Posterior vena cava (tissue), 2 donors: Measurements from ENCODE around the gene CD58. TPM values are rescaled to one million over a fixed set of nuclear protein-coding genes. Genes with fewer than 3 reads are reported as not detected.
"Not testable (repeated sequence)": the region's sequence is repeated elsewhere in the genome, so short reads cannot be mapped to it uniquely, and the experiment has no call there.

Experiments
- DNase-seq: peaks from one replicate; pipeline ENCODE4 v3.0.0-alpha.2; 2020; ENCODE audit warnings: low spot score
- intact Hi-C, 2 donors: fragments of 100-400 bp; cut with DNase I; formaldehyde crosslinking; loops; one replicate each; pipeline versions ENCODE4 v1.14.1 to v1.14.2; 2022 to 2023
- total RNA-seq, 2 donors: library from RNA; stranded (reverse); fragmentation: NEBNext Ultra II Directional; extraction: Animal tissue kit (Norgen Biotek cat#: 25700); gene quantifications; one replicate each; pipeline ENCODE4 v1.2.1, GENCODE V29; 2021
- donor health status: DM: yes; HTN: yes; CAD: no.
- donor health status: DM: yes; HTN: yes; CAD: no.

The CD58 gene
- total RNA-seq, 2 donors from 2014 or later: 28.3 to 31.6 TPM

DNA sequence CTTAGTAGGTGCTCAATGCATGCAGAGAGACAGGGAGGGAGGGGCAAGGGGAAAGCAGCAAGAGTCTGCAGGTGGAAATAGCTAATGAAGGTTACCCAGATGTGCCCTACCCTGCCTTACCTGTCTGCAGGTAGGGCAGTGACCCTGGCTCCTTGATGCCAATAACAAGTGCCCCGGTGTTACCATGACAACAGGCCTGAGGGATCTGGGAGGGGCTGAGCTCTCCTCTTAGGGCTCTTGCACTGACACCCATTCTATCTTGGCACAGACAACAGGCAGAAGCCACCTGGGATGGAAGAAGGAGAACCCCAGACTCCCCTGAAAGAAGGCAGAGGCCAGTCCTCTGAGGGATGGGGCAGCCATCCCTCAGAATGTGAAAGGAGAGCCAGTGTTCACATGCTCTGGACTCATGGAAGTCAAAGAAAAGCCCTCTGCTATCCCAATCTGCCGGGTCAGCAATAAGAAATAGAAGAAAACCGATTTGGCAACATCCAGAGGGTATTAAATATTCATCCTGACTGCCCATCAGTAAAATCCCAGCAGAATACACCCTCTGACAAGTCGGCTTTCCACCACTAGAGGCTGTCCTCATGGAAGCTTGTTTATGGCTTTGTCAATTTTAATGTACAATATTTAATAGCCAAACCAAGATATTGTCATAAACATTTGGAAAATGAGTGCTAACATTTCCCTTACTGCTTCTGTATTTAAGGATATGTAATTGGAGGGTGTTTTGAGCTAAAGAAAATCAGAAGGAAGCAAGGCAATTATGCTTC is 24.4 kb upstream of the CD58 start:
- intact Hi-C loops, DNase-seq: not testable (repeated sequence)

DNA sequence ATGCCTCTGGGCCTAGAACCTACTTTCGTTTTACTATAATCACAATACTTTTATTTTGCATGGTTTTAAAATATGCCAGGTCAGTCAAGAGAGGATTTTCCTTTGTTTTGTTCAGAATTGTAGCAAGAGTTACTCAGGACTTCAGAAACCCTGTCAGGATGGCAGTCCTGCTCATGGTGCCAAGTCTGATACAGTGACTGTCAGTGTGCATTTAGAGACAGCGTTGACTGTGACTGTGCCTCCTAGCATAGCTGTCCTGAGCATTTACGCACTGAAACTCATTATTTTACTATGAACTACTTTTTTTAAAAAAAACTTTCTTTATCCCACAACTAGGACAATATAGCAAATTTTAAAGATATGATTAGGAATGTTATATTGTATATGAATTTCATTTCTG is 23.2 kb upstream of the CD58 start:
- intact Hi-C loops, DNase-seq: not testable (repeated sequence)

DNA sequence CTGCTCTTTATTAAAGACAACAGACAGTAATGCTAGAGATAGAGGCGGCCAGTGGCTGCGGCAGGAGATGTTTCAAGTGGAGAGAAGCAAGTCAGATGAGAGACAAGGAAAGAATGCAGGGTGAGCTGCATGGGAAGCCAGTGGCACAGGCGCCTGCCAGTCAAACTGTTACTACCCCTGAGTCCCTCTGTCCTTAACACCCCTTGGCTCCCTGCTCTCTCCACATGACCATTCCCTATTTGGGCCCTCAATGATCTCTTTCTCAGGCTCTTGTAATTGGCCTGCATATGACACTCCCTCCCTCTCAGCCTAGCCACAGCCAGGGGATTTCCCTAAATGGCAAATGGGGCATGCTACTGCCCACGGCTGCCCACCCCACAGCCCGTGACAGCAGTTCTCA is 22.6 kb upstream of the CD58 start:
- intact Hi-C loops, DNase-seq: not testable (repeated sequence)

DNA sequence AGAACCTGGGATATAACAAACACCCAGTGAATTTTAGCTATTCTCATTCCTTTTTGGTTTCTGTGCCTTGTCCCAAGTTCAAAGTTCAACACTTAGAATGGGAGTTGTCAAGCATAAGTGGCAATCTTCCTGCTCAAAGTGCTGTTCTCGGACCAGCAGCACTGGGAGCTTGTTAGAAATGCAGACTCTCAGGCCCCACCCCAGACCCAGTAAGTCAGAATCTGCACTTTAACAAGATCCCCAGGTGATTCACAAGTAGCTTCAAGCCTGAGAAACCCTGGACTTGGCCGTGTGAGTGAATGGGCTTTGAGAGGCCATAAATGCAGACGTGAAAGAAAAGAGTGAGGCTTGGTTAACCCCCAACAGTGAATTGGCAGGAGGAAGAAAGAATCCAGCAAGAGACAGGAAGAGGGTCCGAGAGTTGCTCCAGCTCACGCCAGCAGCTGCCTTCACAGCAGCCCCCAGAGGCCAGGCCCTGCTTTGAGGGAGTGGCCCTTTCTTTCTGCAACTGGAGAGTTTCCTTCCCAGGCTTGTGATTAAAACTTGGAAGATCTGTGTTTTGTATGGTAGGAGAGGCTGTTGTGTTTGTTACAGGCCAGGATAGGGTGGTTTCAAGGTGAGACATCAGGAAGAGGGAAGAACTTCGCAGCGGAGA is 21.3 kb upstream of the CD58 start:
- intact Hi-C loops, DNase-seq: not testable (repeated sequence)

DNA sequence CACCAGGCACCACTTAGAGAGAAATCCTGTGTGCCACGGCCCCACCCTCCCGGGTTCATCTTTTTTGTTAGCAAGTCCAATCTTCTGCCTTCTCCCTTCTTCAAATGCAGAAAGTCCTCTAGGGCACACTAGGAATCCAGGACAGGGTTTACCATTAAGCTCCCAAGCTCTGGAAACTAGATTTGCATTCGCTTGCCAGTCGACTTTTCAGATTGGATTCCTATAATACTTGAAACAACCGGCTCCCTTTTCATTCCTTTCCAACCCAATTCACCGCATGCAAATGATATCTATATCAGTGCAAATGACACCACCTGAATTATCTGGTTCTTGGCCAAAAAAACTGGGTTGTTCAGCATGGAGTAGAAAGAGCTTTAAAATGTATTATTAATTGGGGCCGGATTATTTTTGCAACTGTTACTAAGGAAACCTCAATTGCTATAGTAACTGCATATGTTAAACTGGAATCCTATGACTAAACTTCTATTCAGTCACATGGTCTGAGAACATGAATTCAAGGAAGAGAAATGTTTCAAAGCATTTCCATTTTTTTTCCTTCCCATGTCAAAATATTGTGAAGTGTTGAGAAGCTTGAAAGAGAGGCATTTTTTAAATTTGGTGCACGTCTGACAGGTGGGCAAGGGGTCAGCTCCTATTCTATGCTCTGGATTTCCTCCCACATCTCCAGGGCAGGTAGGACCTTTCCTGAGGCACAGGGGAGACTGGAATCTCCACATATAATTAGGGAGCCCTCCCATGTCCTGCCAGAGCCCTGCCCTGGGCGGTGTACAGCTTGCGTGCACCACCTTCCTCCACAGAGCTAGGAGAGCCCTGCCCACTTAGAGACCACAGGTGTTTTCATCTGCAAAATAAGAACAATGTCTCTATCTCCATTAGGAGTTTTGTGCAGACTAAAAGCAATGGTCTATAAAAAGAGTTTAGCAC is 20.5 kb upstream of the CD58 start:
- DNase-seq, intact Hi-C loops: not testable (repeated sequence)

DNA sequence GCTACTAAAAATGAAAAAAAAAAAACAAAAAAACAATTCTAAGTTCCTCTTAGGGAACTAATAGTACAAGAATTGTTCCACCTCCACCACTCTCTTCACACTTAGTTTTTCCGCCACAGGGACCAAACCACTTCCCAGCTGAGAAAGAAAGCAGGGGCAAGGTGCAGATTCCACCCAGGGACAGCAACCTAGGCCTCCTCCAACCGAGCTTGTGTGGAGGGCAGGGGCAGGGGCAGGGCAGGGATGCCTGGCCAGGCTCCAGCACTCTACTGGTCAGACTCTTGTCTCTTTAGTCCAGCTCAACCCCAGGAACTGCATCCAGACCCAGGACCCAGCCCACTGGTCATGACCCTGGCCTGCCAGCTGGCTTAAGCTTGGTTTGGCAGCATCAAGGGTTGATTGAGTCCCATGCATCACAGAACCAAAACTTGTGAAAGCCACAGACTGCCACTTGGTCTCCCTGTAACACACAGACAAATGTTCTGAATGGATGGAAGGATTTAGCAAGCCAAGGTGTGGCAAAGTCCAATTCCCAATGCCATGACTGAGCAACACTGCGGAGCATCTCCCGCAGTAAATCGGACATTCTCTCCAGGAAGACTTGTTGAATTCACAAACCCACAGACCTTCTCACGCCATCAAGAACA is 19.7 kb upstream of the CD58 start:
- DNase-seq, intact Hi-C loops: not testable (repeated sequence)

DNA sequence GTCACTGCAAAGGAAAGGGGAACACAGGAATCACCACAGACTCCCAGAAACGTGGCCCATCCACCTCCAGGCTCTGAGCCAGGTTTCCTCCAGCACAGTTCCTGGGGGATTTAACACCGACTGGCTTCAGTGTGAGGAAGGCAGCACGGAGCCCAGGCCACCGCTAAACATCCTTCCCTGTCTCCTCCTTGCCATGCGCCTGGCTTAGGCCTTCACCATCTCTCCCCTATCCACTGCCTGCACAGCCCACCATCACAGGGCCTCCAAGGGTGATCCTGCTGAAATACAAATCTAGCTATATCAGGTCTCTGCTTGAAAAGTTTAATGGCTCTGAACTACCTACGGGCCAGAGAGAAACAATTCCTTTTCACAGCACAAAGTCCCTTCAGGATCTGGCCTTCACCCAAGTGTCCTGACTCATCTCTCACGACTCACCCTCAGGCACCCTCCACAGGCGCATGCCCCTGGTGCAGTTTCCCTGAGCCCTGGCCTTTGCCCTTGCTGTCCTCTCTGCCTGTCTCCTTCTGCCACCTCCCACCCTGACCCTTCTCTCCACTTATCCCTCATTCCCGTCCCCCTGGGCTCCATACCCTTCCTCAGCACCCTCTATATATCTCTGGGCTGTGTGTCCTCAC is 18.4 kb upstream of the CD58 start:
- intact Hi-C loops, DNase-seq: not testable (repeated sequence)

DNA sequence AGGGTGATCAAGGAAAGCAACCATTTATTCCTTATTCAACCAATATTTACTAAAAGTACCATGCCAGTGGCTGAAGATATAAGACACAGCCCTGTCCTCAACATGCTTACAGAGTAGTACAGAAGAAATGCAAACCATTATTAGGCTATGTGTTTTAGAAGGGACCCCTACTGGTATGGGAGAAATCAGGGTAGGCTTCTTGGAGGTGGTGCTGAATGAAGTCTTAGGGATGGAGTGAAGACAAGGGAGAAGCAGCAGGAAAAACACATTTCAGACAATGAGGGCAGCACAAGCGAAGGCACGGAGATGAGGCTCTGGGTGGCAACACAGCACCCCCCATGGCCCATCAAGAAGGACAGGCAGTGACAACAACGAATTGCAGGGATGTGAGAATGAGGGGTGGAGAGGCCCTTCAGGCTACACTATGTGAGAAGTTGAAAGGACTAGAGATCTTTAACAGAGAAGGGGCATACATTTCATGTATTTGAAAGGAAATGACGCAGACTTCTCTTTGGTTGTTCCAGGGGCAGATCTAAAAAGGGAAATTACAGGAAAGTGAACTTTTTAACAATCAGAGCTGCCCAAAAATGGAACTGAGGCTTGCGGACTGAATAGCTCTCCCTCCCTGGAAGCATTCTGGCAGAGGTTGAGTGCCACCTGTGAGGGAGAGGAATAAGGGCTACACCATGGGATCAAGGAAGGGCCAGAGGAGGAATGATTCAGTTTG is 16.8 kb upstream of the CD58 start:
- intact Hi-C loops: no loop called here
- no peak for DNase-seq

DNA sequence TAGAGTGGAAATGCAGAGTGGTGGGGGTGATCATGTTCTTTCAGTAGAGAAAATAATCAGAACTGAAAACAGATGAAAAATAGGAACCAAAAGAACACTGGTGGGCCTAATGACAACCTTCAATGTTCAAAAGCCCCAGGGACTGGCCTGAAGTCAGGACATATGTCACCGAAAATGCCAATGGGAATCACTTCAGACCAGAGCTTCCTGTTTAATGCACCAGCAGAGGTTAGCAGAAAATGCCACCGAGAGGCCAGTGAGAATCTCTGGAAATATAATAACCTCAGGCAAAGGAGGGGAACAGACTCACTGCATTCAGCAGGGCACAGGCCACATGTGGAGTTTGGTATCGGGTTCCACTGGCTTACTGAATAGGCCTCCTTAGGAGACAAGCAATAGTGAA is 15.9 kb upstream of the CD58 start:
- intact Hi-C loops: no loop called here
- no peak for DNase-seq

DNA sequence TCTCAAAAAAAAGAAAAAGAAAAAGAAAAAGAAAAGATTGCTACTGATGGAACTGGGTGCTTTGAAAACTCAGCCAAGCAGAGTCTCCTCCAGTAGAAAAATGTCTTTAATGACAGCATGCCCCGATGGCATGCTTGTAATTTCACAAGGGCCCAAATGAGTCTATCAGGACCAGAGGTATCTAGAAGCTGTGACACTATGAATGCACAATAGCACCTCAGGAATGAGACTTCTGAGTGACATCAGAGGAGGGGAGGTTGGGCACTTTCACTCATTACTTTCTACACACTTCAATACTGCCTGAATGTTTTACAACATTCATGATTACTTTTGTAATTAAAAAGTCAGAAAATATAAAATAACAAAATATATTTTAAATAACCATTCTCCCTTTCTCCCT is 15.1 kb upstream of the CD58 start:
- intact Hi-C loops: no loop called here

DNA sequence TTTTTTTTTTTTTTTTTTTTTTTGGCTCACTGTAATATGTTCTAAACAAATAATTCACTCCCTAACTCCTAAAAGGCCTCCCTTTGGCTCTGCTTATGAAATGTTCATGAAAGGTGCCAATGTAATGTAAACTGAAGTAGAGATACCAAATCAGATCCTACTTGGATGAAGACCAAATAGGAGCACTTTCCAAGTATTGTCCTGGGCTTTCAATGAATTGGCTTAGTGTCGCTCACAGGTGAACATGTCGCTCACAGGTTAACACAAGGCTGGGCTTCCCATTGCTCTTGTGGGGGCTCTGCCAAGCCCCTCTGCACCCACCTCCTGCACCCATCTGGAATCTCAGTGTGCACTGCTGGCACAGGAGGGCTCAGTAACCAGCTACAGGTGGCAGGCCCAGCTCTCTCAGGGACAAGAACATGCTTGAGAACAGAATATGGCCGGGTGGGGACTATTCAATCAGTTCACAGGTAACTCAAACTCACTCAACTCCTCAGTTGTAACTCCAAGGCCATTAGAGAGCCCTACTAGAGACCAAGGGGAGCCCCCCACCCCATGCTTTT is 10.6 kb upstream of the CD58 start:
- no peak for DNase-seq
- intact Hi-C loops: no loop called here

More for the DNA sequence above, 15.1 kb upstream of the CD58 start:
- DNase-seq: no peak

DNA sequence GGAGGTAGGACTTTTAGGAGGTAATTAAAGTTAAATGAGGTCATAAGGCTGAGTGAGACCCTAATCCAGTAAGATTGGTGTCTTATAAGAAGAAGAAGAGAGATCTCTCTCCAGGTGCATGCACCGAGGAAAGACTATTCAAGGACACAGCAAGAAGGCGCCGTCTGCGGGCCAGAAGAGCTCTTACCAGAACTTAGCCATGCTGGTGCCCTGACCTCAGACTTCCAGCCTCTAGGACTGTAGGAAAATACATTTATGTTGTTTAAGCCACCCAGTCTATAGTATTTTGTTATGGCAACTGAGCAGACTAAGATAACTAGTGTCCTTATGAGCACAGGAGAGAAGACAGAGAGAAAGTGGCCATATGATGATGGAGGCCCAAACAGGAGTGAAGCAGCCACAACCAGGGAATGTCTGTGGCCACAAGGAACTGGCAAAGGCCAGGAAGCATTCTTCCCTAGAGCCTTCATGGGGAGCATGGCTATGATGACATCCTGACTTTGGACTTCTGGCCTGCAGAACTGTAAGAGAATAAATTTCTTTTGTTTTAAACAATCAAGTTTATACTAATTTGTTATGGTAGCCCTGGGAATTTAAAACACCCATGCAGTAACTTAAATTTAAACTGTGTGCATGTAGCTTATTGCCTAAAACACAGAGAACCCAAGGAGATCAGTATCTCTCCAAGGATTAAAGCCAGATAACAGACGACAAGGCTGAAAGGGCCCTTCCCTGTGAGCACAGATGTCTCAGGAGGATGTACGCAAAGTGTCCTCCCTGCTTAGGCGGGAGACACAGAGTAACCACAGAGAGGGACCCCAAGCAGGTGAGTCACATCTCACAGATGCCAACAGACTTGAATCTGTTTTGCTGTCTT is 9.9 kb upstream of the CD58 start:
- intact Hi-C loops: no loop called here
- DNase-seq: no peak

DNA sequence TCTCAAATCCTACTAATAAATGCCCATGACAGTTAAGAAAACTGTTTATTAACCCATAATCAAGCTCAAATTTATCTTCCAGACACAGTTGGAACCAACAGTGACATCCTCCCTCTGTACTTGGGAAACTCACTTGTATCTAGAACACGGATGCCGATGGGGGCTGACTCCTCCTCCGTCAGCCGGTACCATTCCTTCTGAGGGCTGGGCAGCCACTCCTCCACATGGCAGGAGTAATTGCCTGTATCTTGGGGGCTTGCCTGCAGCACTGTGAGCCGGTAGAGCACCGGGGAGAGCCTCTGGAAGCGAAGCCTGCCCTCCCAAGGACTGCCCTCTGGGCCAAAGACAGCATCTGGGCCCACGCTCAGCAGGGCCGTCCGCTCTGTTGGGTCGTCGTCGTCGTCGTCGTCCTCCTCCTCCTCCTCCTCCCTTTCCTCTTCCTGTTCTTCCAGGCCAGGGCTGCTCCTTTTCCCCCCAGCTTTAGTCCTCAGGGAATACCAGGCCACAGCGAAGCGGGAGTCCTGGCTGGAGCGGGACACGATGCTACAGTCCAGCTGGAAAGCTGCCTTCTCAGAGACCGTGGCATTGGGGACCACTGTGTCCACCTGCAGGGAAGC is 8.5 kb upstream of the CD58 start:
- intact Hi-C loops: loop anchor here (10.0 kb wide), 2 partner anchors 205 to 475 kb away; partner anchors contain the start of gene ATP1A1 (in 1 of the 2)
- DNase-seq: no peak

DNA sequence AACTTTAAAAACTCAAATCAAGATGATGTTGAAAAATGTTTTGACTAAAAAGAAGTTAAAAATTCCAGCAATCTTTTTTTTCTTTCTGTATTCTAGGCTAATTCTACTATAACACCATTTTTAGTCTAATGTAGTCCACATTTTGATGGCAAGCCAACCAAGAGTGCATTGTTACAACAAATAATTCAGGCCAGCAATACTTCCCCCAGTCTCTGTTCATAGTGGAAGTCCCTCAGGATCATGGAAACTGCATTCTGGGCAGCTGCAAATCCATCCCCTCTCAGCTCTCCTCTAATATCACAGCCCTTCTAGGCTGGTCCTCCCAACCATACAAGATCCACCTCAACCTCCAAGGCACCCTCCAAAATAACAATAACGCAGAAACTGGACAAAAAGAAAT is 7.8 kb upstream of the CD58 start:
- no peak for DNase-seq
- intact Hi-C loops: loop anchor here (10.0 kb wide), 2 partner anchors 204 to 476 kb away; partner anchors contain the start of gene ATP1A1 (in 1 of the 2)

DNA sequence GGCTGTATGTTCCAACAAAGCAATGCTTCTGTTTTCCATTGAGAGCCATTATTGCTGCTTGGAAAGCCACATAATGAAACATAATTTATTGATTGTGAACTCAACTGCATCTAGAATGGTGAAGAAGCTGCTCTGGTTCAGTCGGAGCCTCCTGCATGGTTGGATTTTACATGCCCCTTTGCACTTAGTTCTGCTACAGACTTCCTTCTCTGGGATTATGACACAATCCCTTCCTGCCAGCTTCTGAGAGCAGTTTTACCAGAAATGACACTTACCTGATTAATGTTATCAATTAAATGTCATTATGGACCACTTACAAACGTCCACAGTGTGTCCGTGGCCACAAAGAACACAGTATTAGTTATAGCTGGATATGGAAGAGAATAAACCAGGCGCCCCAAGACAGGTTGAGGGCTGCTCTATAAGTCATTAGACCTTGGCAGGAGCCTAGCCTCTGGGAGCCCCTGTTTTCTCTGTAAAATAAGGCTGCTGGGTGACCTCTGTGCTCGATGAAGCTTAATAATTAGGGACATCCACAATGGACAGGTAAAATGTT is 7.0 kb upstream of the CD58 start:
- intact Hi-C loops: loop anchor here (10.0 kb wide), 2 partner anchors 203 to 477 kb away; partner anchors contain the start of gene ATP1A1 (in 1 of the 2)
- no peak for DNase-seq
